WTC11 (cell line): ENCODE results near the gene NADK2. TPM values are rescaled to one million over a fixed set of nuclear protein-coding genes. Genes with fewer than 3 reads are reported as not detected.

Experiments used
- ATAC-seq: fragments of 200-7000 bp; cut with Tn5 transposase; 2 replicates; pipeline ENCODE4 v1.10.0; 2021; ENCODE audit warnings: mild to moderate bottlenecking, moderate library complexity
- CTCF ChIA-PET: fragments of 300-600 bp; sonication (Branson Sonifier 250); formaldehyde crosslinking; loops from one replicate; lab custom pipeline; 2021; ENCODE audit warnings: antibody characterized with exemption; lab: Charles Lee
- POLR2A ChIA-PET: fragments of 350-600 bp; sonication (Branson Sonifier 250); formaldehyde crosslinking; loops from one replicate; lab custom pipeline; 2021; ENCODE audit warnings: antibody characterized with exemption; lab: Charles Lee
- DNase-seq: peaks from one replicate; pipeline ENCODE4 v3.0.0; 2021; ENCODE audit warnings: low spot score
- H3K27ac Mint-ChIP-seq: 2 replicates; pipeline ENCODE4 v1.8.0; 2021; ENCODE audit warnings: mixed read lengths
- H3K27me3 Mint-ChIP-seq: 2 replicates; pipeline ENCODE4 v1.8.0; 2021; ENCODE audit warnings: low read depth, mild to moderate bottlenecking, moderate library complexity, mixed read lengths
- H3K36me3 Mint-ChIP-seq: 2 replicates; pipeline ENCODE4 v1.8.0; 2021; ENCODE audit warnings: mixed read lengths
- H3K4me1 Mint-ChIP-seq: 2 replicates; pipeline ENCODE4 v1.8.0; 2022; ENCODE audit warnings: mixed read lengths
- H3K4me3 Mint-ChIP-seq: 2 replicates; pipeline ENCODE4 v1.8.0; 2021; ENCODE audit warnings: mild to moderate bottlenecking, moderate library complexity, mixed read lengths
- H3K9me3 Mint-ChIP-seq: 2 replicates; pipeline ENCODE4 v1.8.0; 2021; ENCODE audit warnings: mixed read lengths
- ARID4B ChIP-seq: sonication (generic); formaldehyde crosslinking; IDR thresholded peaks from 2 replicates; pipeline ENCODE4 v1.8.0; 2023; ENCODE audit warnings: missing genetic modification reagents, mild to moderate bottlenecking, borderline replicate concordance
- CBFB ChIP-seq: sonication (generic); formaldehyde crosslinking; IDR thresholded peaks from 2 replicates; pipeline ENCODE4 v1.8.1; 2022; ENCODE audit warnings: mild to moderate bottlenecking, low read depth, missing genetic modification reagents
- ERG ChIP-seq: fragments of 250-450 bp; sonication (Bioruptor Pico); IDR thresholded peaks from 2 replicates; pipeline ENCODE4 v1.8.0; 2021; ENCODE audit warnings: mild to moderate bottlenecking
- FOXK1 ChIP-seq: sonication (generic); formaldehyde crosslinking; IDR thresholded peaks from 2 replicates; pipeline ENCODE4 v1.8.0; 2022; ENCODE audit warnings: mild to moderate bottlenecking, moderate library complexity, missing genetic modification reagents
- GABPB1 ChIP-seq: sonication (generic); formaldehyde crosslinking; IDR thresholded peaks from 2 replicates; pipeline ENCODE4 v1.8.1; 2023; ENCODE audit warnings: mild to moderate bottlenecking, missing genetic modification reagents
- JAZF1 ChIP-seq: fragments of 250-450 bp; sonication (Bioruptor Pico); IDR thresholded peaks from 2 replicates; pipeline ENCODE4 v1.9.0; 2021; ENCODE audit warnings: moderate library complexity, mild to moderate bottlenecking, inconsistent platforms
- MXD4 ChIP-seq: fragments of 250-450 bp; sonication (Bioruptor Pico); IDR thresholded peaks from 2 replicates; pipeline ENCODE4 v1.8.0; 2021; ENCODE audit warnings: mild to moderate bottlenecking, moderate library complexity, borderline replicate concordance
- NFE2L1 ChIP-seq: sonication (generic); formaldehyde crosslinking; IDR thresholded peaks from 2 replicates; pipeline ENCODE4 v1.8.1; 2023; ENCODE audit warnings: missing genetic modification reagents
- NFYB ChIP-seq: sonication (generic); formaldehyde crosslinking; conservative IDR thresholded peaks from 2 replicates; pipeline ENCODE4 v1.8.0; 2022; ENCODE audit warnings: low read depth, missing genetic modification reagents
- NR2C2 ChIP-seq: sonication (generic); formaldehyde crosslinking; IDR thresholded peaks from 2 replicates; pipeline ENCODE4 v1.8.0; 2022; ENCODE audit warnings: mild to moderate bottlenecking, missing genetic modification reagents
- NR3C1 ChIP-seq: sonication (generic); formaldehyde crosslinking; conservative IDR thresholded peaks from 2 replicates; pipeline ENCODE4 v1.8.1; 2023; ENCODE audit warnings: low read depth, mild to moderate bottlenecking, missing genetic modification reagents
- OVOL2 ChIP-seq: fragments of 250-450 bp; sonication (Bioruptor Pico); IDR thresholded peaks from 2 replicates; pipeline ENCODE4 v1.9.0; 2021; ENCODE audit warnings: mild to moderate bottlenecking, borderline replicate concordance
- SMAD3 ChIP-seq: sonication (generic); formaldehyde crosslinking; IDR thresholded peaks from 2 replicates; pipeline ENCODE4 v1.8.0; 2022; ENCODE audit warnings: missing genetic modification reagents, mild to moderate bottlenecking, borderline replicate concordance
- SMAD4 ChIP-seq: sonication (generic); formaldehyde crosslinking; IDR thresholded peaks from 2 replicates; pipeline ENCODE4 v1.8.0; 2022; ENCODE audit warnings: mild to moderate bottlenecking, missing genetic modification reagents
- SP1 ChIP-seq: sonication (generic); formaldehyde crosslinking; conservative IDR thresholded peaks from 2 replicates; pipeline ENCODE4 v1.8.1; 2022; ENCODE audit warnings: missing genetic modification reagents
- TEAD1 ChIP-seq: sonication (generic); formaldehyde crosslinking; IDR thresholded peaks from 2 replicates; pipeline ENCODE4 v1.8.0; 2022; ENCODE audit warnings: mild to moderate bottlenecking, missing genetic modification reagents
- TP53 ChIP-seq: sonication (generic); formaldehyde crosslinking; IDR thresholded peaks from 2 replicates; pipeline ENCODE4 v1.8.1; 2023; ENCODE audit warnings: mild to moderate bottlenecking, missing genetic modification reagents
- ZBTB21 ChIP-seq: sonication (generic); formaldehyde crosslinking; IDR thresholded peaks from 2 replicates; pipeline ENCODE4 v1.8.1; 2023; ENCODE audit warnings: mild to moderate bottlenecking, missing genetic modification reagents, borderline replicate concordance
- ZNF121 ChIP-seq: sonication (generic); formaldehyde crosslinking; IDR thresholded peaks from 2 replicates; pipeline ENCODE4 v1.8.0; 2023; ENCODE audit warnings: missing genetic modification reagents
- ZNF219 ChIP-seq: sonication (generic); formaldehyde crosslinking; IDR thresholded peaks from 2 replicates; pipeline ENCODE4 v1.8.0; 2023; ENCODE audit warnings: missing genetic modification reagents, mild to moderate bottlenecking, borderline replicate concordance
- ZNF263 ChIP-seq: sonication (generic); formaldehyde crosslinking; IDR thresholded peaks from 2 replicates; pipeline ENCODE4 v1.8.1; 2022; ENCODE audit warnings: low read depth, mild to moderate bottlenecking, moderate library complexity, missing genetic modification reagents
- ZNF423 ChIP-seq: fragments of 250-450 bp; sonication (Bioruptor Pico); IDR thresholded peaks from 2 replicates; pipeline ENCODE4 v2.1.2; 2022; ENCODE audit warnings: mild to moderate bottlenecking, moderate library complexity
- ZNF425 ChIP-seq: fragments of 250-450 bp; sonication (Bioruptor Pico); conservative IDR thresholded peaks from 2 replicates; pipeline ENCODE4 v1.9.0; 2021; ENCODE audit warnings: mild to moderate bottlenecking
- total RNA-seq: library from RNA; stranded (reverse); gene quantifications from 3 replicates; pipeline ENCODE4 v1.2.3, GENCODE V29; 2021
- TF ChIP-seq, protein P1 (sequence below): fragments of 250-450 bp; sonication (Bioruptor Pico); IDR thresholded peaks from 2 replicates; pipeline ENCODE4 v1.9.0; 2021; ENCODE audit warnings: mild to moderate bottlenecking
- TF ChIP-seq, protein P2 (sequence below): sonication (generic); formaldehyde crosslinking; IDR thresholded peaks from 2 replicates; pipeline ENCODE4 v1.8.0; 2022; ENCODE audit warnings: mild to moderate bottlenecking, missing genetic modification reagents
- TF ChIP-seq, protein P3 (sequence below): sonication (generic); formaldehyde crosslinking; IDR thresholded peaks from 2 replicates; pipeline ENCODE4 v1.8.1; 2022; ENCODE audit warnings: low read depth, missing genetic modification reagents, borderline replicate concordance

NADK2 gene
- total RNA-seq, 1 experiment from 2014 or later = 11.7 TPM

GRCh38 chr5:36156121-36156601 is 85.6 kb downstream of the NADK2 start:
- CTCF ChIA-PET = interaction anchor here (1.4 kb wide), 1 partner anchor 77 kb away, joined by 3 read pairs; no protein-coding TSS in a partner anchor
- peaks cover 31% of the 10 kb centered on the region for H3K36me3 Mint-ChIP-seq
- no peaks in the 10 kb centered on the region for H3K9me3 Mint-ChIP-seq
- H3K4me3 Mint-ChIP-seq = no peak overlapping the region
- ATAC-seq = no peak
- H3K4me1 Mint-ChIP-seq = peaks cover 5% of the 10 kb centered on the region
- DNase-seq = no peak
- no peak for TF ChIP-seq TEAD1 (CRISPR knock-in tag)
- no peak for TF ChIP-seq NR2C2
- TF ChIP-seq ARID4B = no peak
- TF ChIP-seq, protein P1, sequence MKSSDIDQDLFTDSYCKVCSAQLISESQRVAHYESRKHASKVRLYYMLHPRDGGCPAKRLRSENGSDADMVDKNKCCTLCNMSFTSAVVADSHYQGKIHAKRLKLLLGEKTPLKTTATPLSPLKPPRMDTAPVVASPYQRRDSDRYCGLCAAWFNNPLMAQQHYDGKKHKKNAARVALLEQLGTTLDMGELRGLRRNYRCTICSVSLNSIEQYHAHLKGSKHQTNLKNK (CRISPR knock-in tag) = no peak
- TF ChIP-seq ERG (CRISPR knock-in tag) = no peak
- no peak for TF ChIP-seq SMAD3 (CRISPR knock-in tag)
- TF ChIP-seq MXD4 (CRISPR knock-in tag) = no peak
- TF ChIP-seq GABPB1 = no peak
- no peak for TF ChIP-seq NFYB (CRISPR knock-in tag)
- TF ChIP-seq OVOL2 (CRISPR knock-in tag) = no peak
- TF ChIP-seq, protein P2, sequence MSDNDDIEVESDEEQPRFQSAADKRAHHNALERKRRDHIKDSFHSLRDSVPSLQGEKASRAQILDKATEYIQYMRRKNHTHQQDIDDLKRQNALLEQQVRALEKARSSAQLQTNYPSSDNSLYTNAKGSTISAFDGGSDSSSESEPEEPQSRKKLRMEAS (CRISPR knock-in tag) = no peak
- no peak for TF ChIP-seq ZNF263 (CRISPR knock-in tag)
- no peak for TF ChIP-seq ZBTB21
- no peak for TF ChIP-seq NFE2L1
- no peak for TF ChIP-seq NR3C1 (CRISPR knock-in tag)
- no peak for TF ChIP-seq TP53
- H3K27ac Mint-ChIP-seq = peak overlapping the region; percentile 15; the same call in 1 of the 2 replicates
- POLR2A ChIA-PET = no interaction called here
- H3K27me3 Mint-ChIP-seq = no peaks in the 10 kb centered on the region

GRCh38 chr5:36155291-36155690 is 86.4 kb downstream of the NADK2 start:
- Mint-ChIP-seq H3K4me3 (no peak overlapping the region), H3K27ac (no peak overlapping the region), H3K36me3 (peaks cover 31% of the 10 kb centered on the region), H3K4me1 (peaks cover 12% of the 10 kb centered on the region), H3K27me3 (no peaks in the 10 kb centered on the region), H3K9me3 (no peaks in the 10 kb centered on the region)
- DNase-seq (no peak), ATAC-seq (no peak)
- ChIA-PET CTCF (interaction anchor here (1.4 kb wide), 1 partner anchor 76 kb away, joined by 3 read pairs; no protein-coding TSS in a partner anchor), POLR2A (no interaction called here)
- TF ChIP-seq ZNF121 (CRISPR knock-in tag) = no peak
- TF ChIP-seq ZNF423 (CRISPR knock-in tag) = no peak
- TF ChIP-seq NFE2L1 = no peak
- no peak for TF ChIP-seq SMAD4 (CRISPR knock-in tag)
- no peak for TF ChIP-seq ZNF425 (CRISPR knock-in tag)
- no peak for TF ChIP-seq TP53
- no peak for TF ChIP-seq ZBTB21
- TF ChIP-seq TEAD1 (CRISPR knock-in tag) = no peak
- TF ChIP-seq FOXK1 (CRISPR knock-in tag) = no peak
- no peak for TF ChIP-seq ERG (CRISPR knock-in tag)
- no peak for TF ChIP-seq CBFB (CRISPR knock-in tag)
- TF ChIP-seq NR2C2 = no peak
- TF ChIP-seq SP1 (CRISPR knock-in tag) = no peak
- TF ChIP-seq JAZF1 (CRISPR knock-in tag) = no peak
- TF ChIP-seq, protein P3, sequence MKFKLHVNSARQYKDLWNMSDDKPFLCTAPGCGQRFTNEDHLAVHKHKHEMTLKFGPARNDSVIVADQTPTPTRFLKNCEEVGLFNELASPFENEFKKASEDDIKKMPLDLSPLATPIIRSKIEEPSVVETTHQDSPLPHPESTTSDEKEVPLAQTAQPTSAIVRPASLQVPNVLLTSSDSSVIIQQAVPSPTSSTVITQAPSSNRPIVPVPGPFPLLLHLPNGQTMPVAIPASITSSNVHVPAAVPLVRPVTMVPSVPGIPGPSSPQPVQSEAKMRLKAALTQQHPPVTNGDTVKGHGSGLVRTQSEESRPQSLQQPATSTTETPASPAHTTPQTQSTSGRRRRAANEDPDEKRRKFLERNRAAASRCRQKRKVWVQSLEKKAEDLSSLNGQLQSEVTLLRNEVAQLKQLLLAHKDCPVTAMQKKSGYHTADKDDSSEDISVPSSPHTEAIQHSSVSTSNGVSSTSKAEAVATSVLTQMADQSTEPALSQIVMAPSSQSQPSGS (CRISPR knock-in tag) = no peak
- no peak for TF ChIP-seq ZNF219 (CRISPR knock-in tag)
